Neuron (in vitro differentiated cells): ENCODE results near the gene LBX2.
A peak's percentile ranks its signal among the peaks of the same experiment; 100 is the strongest.
"Not testable (repeated sequence)": the region's sequence is repeated elsewhere in the genome, so short reads cannot be mapped to it uniquely, and the experiment has no call there.

ENCODE experiments used
- H2AFZ ChIP-seq: one replicate; pipeline ENCODE4 v1.6.1; 2013; ENCODE audit warnings: low read depth, mild to moderate bottlenecking, inconsistent platforms, low read length, moderate library complexity
- H3K27me3 ChIP-seq: one replicate; pipeline ENCODE4 v1.6.1; 2013; ENCODE audit warnings: low read length; ENCODE audit not compliant: insufficient read depth
- H3K36me3 ChIP-seq: one replicate; pipeline ENCODE4 v1.6.1; 2013; ENCODE audit warnings: low read length; ENCODE audit not compliant: insufficient read depth
- H3K4me1 ChIP-seq: one replicate; pipeline ENCODE4 v1.6.1; 2013; ENCODE audit warnings: low read length; ENCODE audit not compliant: insufficient read depth
- H3K4me3 ChIP-seq: 2 replicates; pipeline ENCODE4 v1.5.1; 2013; ENCODE audit warnings: mild to moderate bottlenecking, low read length, moderate library complexity
- H3K9me3 ChIP-seq: one replicate; pipeline ENCODE4 v1.6.1; 2013; ENCODE audit warnings: low read length

LBX2 gene

GRCh38 chr2:74495440-74495839, 4.0 kb downstream of the LBX2 start:
- Histone ChIP-seq H3K9me3 (no peaks in the 10 kb centered on the region), H3K36me3 (peaks cover 41% of the 10 kb centered on the region), H3K4me3 (no peak overlapping the region), H2AFZ (no peak overlapping the region), H3K4me1 (peaks cover 24% of the 10 kb centered on the region), H3K27me3 (peaks cover 44% of the 10 kb centered on the region)

- Histone ChIP-seq H3K4me1 (peaks cover 10% of the 10 kb centered on the region), H3K4me3 (no peak overlapping the region), H3K27me3 (peaks cover 25% of the 10 kb centered on the region), H2AFZ (no peak overlapping the region), H3K36me3 (peaks cover 49% of the 10 kb centered on the region), H3K9me3 (no peaks in the 10 kb centered on the region)
Measured at GRCh38 chr2:74493546-74493945, 5.9 kb downstream of the LBX2 start.

GRCh38 chr2:74491648-74492544, 7.5 kb downstream of the LBX2 start:
- H3K4me1 ChIP-seq = no peaks in the 10 kb centered on the region
- no peak overlapping the region for H2AFZ ChIP-seq
- peaks cover 8% of the 10 kb centered on the region for H3K27me3 ChIP-seq
- H3K36me3 ChIP-seq = peaks cover 49% of the 10 kb centered on the region
- no peaks in the 10 kb centered on the region for H3K9me3 ChIP-seq
- no peak overlapping the region for H3K4me3 ChIP-seq

GRCh38 chr2:74489906-74490305, 9.5 kb downstream of the LBX2 start:
- Histone ChIP-seq H3K4me3 (no peak overlapping the region), H3K4me1 (no peaks in the 10 kb centered on the region), H3K9me3 (no peaks in the 10 kb centered on the region), H3K36me3 (peaks cover 51% of the 10 kb centered on the region), H3K27me3 (no peaks in the 10 kb centered on the region), H2AFZ (no peak overlapping the region)

GRCh38 chr2:74488643-74489481, 10.5 kb downstream of the LBX2 start:
- H3K9me3 ChIP-seq = no peaks in the 10 kb centered on the region
- H3K4me1 ChIP-seq = no peaks in the 10 kb centered on the region
- peaks cover 44% of the 10 kb centered on the region for H3K36me3 ChIP-seq
- H2AFZ ChIP-seq = no peak overlapping the region
- H3K4me3 ChIP-seq = no peak overlapping the region
- H3K27me3 ChIP-seq = no peaks in the 10 kb centered on the region

- Histone ChIP-seq H3K27me3 (no peaks in the 10 kb centered on the region), H3K9me3 (no peaks in the 10 kb centered on the region), H2AFZ (no peak overlapping the region), H3K4me3 (no peak overlapping the region), H3K4me1 (peaks cover 9% of the 10 kb centered on the region), H3K36me3 (peaks cover 20% of the 10 kb centered on the region)
Measured at GRCh38 chr2:74486141-74486540, 13.3 kb downstream of the LBX2 start.

GRCh38 chr2:74483675-74484164, 15.7 kb downstream of the LBX2 start:
- not testable (repeated sequence) for H3K9me3 ChIP-seq, H3K27me3 ChIP-seq, H2AFZ ChIP-seq
- Histone ChIP-seq H3K36me3 (peaks cover 21% of the 10 kb centered on the region), H3K4me3 (peak overlapping the region; percentile 97), H3K4me1 (peaks cover 16% of the 10 kb centered on the region)

GRCh38 chr2:74482801-74483674, 16.4 kb downstream of the LBX2 start, which contains the start of the genes CCDC142 and TTC31:
Gene CCDC142 (minus strand): TSS chr2:74482998. CDS start chr2:74482837, 161 bp downstream.
Gene TTC31 (plus strand): TSS chr2:74483081. CDS start chr2:74483096, 15 bp downstream.
- Histone ChIP-seq H3K27me3 (no peaks in the 10 kb centered on the region), H3K4me1 (peaks cover 16% of the 10 kb centered on the region), H3K36me3 (peaks cover 21% of the 10 kb centered on the region), H3K4me3 (peak within 1 kb of the TSS; percentile 97), H2AFZ (peak within 1 kb of the TSS; percentile 93), H3K9me3 (no peaks in the 10 kb centered on the region)

- Histone ChIP-seq H2AFZ (peak overlapping the region; percentile 93), H3K9me3 (no peaks in the 10 kb centered on the region), H3K4me1 (peaks cover 16% of the 10 kb centered on the region), H3K36me3 (peaks cover 26% of the 10 kb centered on the region), H3K27me3 (no peaks in the 10 kb centered on the region), H3K4me3 (peak overlapping the region; percentile 97)
Measured at GRCh38 chr2:74481961-74482800, 17.2 kb downstream of the LBX2 start.

- H2AFZ ChIP-seq = no peak overlapping the region
- no peaks in the 10 kb centered on the region for H3K9me3 ChIP-seq
- H3K27me3 ChIP-seq = no peaks in the 10 kb centered on the region
- peak overlapping the region; percentile 97 for H3K4me3 ChIP-seq
- peaks cover 16% of the 10 kb centered on the region for H3K4me1 ChIP-seq
- peaks cover 28% of the 10 kb centered on the region for H3K36me3 ChIP-seq
Measured at GRCh38 chr2:74481431-74481830, 18.0 kb downstream of the LBX2 start.

- Histone ChIP-seq H2AFZ (no peak overlapping the region), H3K36me3 (peaks cover 31% of the 10 kb centered on the region), H3K9me3 (no peaks in the 10 kb centered on the region), H3K27me3 (no peaks in the 10 kb centered on the region), H3K4me1 (peaks cover 15% of the 10 kb centered on the region), H3K4me3 (no peak overlapping the region)
Measured at GRCh38 chr2:74474899-74475298, 24.5 kb downstream of the LBX2 start.

- Histone ChIP-seq H3K36me3 (peaks cover 30% of the 10 kb centered on the region), H3K4me1 (peaks cover 15% of the 10 kb centered on the region), H3K27me3 (no peaks in the 10 kb centered on the region), H3K4me3 (no peak overlapping the region), H3K9me3 (no peaks in the 10 kb centered on the region), H2AFZ (no peak overlapping the region)
Measured at GRCh38 chr2:74474481-74474880, 24.9 kb downstream of the LBX2 start.
